Activated naive CD8-positive, alpha-beta T cell treated with anti-CD3 and anti-CD28 coated beads for 36 hours (primary cell): Measurements from ENCODE around the gene C1orf141. TPM values are rescaled to one million over a fixed set of nuclear protein-coding genes. Genes with fewer than 3 reads are reported as not detected.
A peak's percentile ranks its signal among the peaks of the same experiment; 100 is the strongest.
"Not testable (repeated sequence)": the region's sequence is repeated elsewhere in the genome, so short reads cannot be mapped to it uniquely, and the experiment has no call there.

Experiments used
- DNase-seq: peaks from one replicate; pipeline ENCODE4 v3.0.0; 2021
- H3K27ac Mint-ChIP-seq: one replicate; pipeline ENCODE4 v1.8.0; 2022; ENCODE audit warnings: mild to moderate bottlenecking, moderate library complexity, mixed read lengths
- H3K27me3 Mint-ChIP-seq: one replicate; pipeline ENCODE4 v1.8.0; 2022; ENCODE audit warnings: mild to moderate bottlenecking, mixed read lengths
- H3K36me3 Mint-ChIP-seq: one replicate; pipeline ENCODE4 v1.8.0; 2021; ENCODE audit warnings: mild to moderate bottlenecking, mixed read lengths
- H3K4me1 Mint-ChIP-seq: one replicate; pipeline ENCODE4 v1.8.0; 2021; ENCODE audit warnings: mixed read lengths
- H3K4me3 Mint-ChIP-seq: one replicate; pipeline ENCODE4 v1.8.0; 2022; ENCODE audit warnings: mild to moderate bottlenecking, moderate library complexity, mixed read lengths
- H3K9me3 Mint-ChIP-seq: one replicate; pipeline ENCODE4 v1.8.0; 2022; ENCODE audit warnings: mixed read lengths
- total RNA-seq, 2 experiments: library from RNA; stranded (reverse); gene quantifications; one replicate each; pipeline ENCODE4 v1.2.3, GENCODE V29; 2021

C1orf141 gene
- total RNA-seq, 2 experiments from 2014 or later = not detected

DNA sequence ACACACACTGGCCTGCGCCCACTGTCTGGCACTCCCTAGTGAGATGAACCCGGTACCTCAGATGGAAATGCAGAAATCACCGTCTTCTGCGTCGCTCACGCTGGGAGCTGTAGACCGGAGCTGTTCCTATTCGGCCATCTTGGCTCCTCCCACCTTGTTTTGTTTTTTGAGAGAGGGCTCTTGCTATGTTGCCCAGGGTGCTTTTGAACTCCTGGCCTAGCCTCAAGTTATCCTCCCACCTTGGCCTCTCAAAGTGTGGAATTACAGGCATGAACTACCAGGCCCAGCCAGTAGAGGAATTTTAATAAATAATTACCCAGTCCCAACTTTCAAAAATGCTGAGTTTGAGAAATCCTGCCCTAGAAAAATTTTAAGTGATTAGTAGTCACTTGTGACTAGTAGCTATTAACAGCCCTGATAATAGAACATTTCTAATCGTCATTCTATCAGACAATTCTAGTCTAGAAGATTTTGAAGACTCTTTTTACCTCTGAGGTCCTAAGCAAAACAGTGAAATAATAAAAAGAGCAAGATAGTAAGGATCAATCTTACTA is 49.9 kb downstream of the C1orf141 start:
- Mint-ChIP-seq H3K4me1 (no peaks in the 10 kb centered on the region), H3K27me3 (no peaks in the 10 kb centered on the region), H3K27ac (no peak overlapping the region), H3K36me3 (no peaks in the 10 kb centered on the region), H3K4me3 (no peak overlapping the region), H3K9me3 (peaks cover 3% of the 10 kb centered on the region)
- DNase-seq = no peak

DNA sequence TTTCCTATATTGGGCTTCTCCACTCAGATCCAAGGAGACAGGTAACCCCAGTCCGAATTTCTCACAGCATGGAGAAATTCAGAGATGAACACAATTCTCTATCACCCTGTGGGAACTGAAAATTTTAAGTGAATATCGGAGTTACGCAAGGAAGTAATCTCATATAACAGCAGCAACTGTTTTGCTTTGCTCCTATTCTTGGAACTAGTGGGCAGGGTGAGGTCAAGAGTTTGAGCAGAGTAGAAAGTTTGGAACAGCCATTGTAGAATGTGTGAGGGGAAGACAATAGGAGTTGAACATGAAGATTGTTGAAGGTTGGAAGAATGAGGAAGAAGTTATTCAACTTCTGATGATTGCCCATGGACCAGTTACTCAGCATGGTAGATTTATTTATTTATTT is 56.5 kb downstream of the C1orf141 start:
- Mint-ChIP-seq H3K4me1 (no peaks in the 10 kb centered on the region), H3K4me3 (no peak overlapping the region), H3K9me3 (no peaks in the 10 kb centered on the region), H3K27me3 (no peaks in the 10 kb centered on the region), H3K36me3 (peaks cover 2% of the 10 kb centered on the region), H3K27ac (no peak overlapping the region)
- no peak for DNase-seq

DNA sequence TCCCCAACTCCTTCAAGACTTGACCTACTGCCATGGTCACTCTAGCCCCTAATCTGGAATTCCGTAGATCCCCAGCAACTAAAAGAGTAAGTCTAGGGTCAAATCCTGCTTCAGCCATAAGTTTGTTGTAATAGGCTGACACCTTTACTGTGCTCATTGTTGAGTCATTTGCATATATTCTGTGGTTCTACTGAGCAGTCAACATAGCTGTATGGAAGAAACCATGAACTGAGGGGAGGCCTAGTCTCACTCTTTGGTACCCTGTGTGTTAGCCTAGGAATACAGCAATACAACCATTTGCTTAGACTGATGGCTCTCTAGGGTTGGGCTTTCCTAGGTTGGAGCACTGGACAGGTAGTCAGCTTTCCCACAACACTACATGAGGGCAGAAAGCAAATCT is 57.2 kb downstream of the C1orf141 start:
- peaks cover 2% of the 10 kb centered on the region for H3K36me3 Mint-ChIP-seq
- no peak overlapping the region for H3K27ac Mint-ChIP-seq
- H3K9me3 Mint-ChIP-seq = peaks cover 3% of the 10 kb centered on the region
- H3K4me1 Mint-ChIP-seq = no peaks in the 10 kb centered on the region
- no peak for DNase-seq
- no peak overlapping the region for H3K4me3 Mint-ChIP-seq
- H3K27me3 Mint-ChIP-seq = no peaks in the 10 kb centered on the region

DNA sequence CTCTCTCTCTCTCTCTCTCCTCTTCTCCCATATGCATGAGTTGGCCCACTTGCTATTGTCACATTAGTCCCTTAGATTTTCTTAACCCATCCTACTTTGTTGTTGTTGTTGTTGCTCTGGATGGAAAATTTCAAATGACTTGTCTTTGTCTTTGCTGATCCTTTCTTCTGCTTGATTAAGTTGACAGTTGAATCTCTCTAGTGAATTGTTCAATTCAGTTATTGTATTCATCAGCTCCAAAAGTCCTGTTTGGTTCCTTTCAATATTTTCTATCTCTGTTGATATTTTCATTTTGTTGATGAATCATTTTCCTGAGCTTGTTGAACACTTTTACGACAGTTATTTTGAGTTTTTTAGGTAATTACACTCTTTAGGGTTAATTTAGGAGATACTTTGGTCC is 62.0 kb downstream of the C1orf141 start:
- H3K27ac Mint-ChIP-seq = no peak overlapping the region
- H3K4me3 Mint-ChIP-seq = no peak overlapping the region
- no peaks in the 10 kb centered on the region for H3K4me1 Mint-ChIP-seq
- peaks cover 16% of the 10 kb centered on the region for H3K9me3 Mint-ChIP-seq
- peaks cover 5% of the 10 kb centered on the region for H3K36me3 Mint-ChIP-seq
- no peaks in the 10 kb centered on the region for H3K27me3 Mint-ChIP-seq
- DNase-seq = no peak

DNA sequence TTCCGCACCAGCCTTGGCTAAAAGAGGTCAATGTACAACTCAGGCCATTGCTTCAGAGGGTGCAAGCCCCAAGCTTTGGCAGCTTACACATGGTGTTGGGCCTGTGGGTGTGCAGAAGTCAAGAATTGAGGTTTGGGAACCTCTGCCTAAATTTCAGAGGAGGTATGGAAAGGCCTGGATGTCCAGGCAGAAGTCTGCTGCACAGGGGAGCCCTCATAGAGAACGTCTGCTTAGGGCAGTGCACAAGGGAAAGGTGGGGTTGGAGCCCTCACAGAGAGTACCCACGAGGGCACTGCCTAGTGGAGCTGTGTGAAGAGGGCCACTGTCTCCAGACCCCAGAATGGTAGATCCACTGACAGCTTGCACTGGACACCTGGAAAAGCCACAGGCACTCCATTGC is 67.1 kb downstream of the C1orf141 start:
- not testable (repeated sequence) for DNase-seq, H3K4me1 Mint-ChIP-seq, H3K27ac Mint-ChIP-seq, H3K4me3 Mint-ChIP-seq, H3K27me3 Mint-ChIP-seq
- H3K9me3 Mint-ChIP-seq = peaks cover 23% of the 10 kb centered on the region
- peaks cover 11% of the 10 kb centered on the region for H3K36me3 Mint-ChIP-seq

DNA sequence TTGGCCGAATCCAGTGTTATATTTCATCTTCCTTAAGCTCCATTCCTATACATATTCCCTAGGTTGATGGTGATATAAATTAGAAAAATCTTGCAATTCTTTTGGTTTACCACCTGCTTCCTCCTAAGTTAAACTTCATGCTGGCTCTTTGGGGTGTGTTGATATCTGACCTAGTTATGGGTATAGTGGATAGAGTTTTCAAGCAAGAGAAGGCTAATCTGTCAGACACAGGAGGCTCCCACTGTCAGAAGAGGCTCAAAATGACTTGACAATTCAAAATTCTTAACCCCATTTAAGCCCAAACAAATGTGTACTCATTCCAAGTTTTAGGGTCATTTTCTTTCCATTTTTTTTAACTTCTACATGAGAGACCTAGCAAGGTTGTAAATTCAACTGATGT is 72.4 kb downstream of the C1orf141 start:
- Mint-ChIP-seq H3K9me3 (peaks cover 7% of the 10 kb centered on the region), H3K27me3 (no peaks in the 10 kb centered on the region), H3K4me3 (no peak overlapping the region), H3K27ac (no peak overlapping the region), H3K4me1 (no peaks in the 10 kb centered on the region), H3K36me3 (peaks cover 8% of the 10 kb centered on the region)
- DNase-seq = no peak

DNA sequence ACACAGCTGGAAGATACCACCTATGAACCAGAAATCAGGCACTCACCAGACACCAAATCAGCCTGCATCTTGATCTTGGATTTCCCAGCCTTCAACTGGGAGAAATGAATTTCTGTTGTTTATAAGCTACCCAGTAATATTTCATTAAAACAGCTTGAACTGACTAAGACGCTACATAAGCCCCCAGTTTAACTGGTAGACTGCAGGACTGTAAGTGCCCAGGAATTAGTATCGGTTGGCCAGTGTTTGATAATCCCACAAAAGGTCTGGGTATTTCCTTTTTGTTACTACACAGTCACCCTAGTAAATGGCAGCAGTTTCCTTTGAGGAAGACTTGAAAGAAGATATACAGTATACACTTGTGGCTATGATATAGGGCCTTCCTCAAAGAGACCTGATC is 73.5 kb downstream of the C1orf141 start:
- no peak overlapping the region for H3K27ac Mint-ChIP-seq
- DNase-seq = no peak
- H3K27me3 Mint-ChIP-seq = no peaks in the 10 kb centered on the region
- no peak overlapping the region for H3K4me3 Mint-ChIP-seq
- H3K36me3 Mint-ChIP-seq = no peaks in the 10 kb centered on the region
- H3K4me1 Mint-ChIP-seq = no peaks in the 10 kb centered on the region
- H3K9me3 Mint-ChIP-seq = no peaks in the 10 kb centered on the region

DNA sequence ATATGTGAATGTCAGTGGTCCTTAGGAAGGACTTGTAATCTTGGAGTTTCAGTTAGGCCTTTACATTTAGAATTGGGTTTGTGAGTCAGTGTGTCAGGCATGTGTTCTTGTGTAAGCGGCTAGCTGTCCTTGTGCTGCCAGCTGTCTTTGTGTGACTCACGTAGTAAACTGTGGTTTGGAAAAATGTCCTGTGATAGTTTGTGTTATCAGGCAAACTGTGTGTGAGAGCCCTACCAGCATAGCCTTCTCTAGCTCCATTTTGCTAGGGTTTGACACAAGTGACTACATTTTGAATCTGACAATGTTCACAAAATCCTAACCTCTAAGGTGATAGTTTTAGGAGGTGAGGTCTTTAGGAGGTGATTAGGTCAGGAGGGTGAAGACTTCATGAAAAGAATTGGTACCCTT is 74.0 kb downstream of the C1orf141 start:
- DNase-seq = no peak
- H3K9me3 Mint-ChIP-seq = no peaks in the 10 kb centered on the region
- no peak overlapping the region for H3K27ac Mint-ChIP-seq
- H3K27me3 Mint-ChIP-seq = no peaks in the 10 kb centered on the region
- H3K4me3 Mint-ChIP-seq = no peak overlapping the region
- H3K4me1 Mint-ChIP-seq = no peaks in the 10 kb centered on the region
- H3K36me3 Mint-ChIP-seq = no peaks in the 10 kb centered on the region

DNA sequence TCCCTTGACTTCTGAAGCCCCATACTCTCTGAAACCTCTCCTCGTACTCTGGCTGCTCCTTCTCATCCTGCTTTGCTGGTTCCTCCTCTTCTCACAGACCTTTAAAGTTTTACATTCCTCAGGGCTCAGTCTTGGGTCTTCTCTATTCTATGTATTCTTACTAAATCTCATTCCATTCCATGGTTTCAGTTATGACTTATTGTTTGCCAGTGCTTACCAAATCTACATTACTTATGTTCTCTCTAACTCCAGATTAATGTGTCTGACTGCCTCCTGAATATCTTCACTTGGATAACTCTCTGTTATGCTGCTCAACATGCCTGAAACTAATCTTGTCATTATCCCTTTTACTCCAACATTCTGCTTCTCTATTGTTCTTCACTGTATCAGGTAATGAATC is 75.4 kb downstream of the C1orf141 start:
- H3K27ac Mint-ChIP-seq = no peak overlapping the region
- no peaks in the 10 kb centered on the region for H3K9me3 Mint-ChIP-seq
- no peak overlapping the region for H3K4me3 Mint-ChIP-seq
- no peaks in the 10 kb centered on the region for H3K36me3 Mint-ChIP-seq
- DNase-seq = no peak
- no peaks in the 10 kb centered on the region for H3K27me3 Mint-ChIP-seq
- peaks cover 2% of the 10 kb centered on the region for H3K4me1 Mint-ChIP-seq

DNA sequence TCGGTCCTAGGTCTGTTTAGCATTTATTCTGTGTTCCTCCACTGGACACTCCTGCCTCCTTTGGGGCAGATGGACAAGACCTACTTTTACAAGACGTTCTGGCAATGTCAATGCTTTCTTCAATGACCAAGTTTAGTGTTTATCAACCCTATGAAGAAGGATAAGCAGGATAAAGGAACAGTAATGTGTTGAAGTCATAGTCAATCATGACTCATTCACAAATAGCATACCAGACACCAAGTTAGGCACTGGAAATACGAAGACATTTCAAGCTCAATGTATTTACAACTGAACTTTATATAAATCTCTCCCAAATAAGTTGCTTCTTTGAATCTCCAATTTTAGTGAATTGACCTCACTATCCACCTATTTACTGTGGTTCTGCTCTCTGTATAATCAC is 76.0 kb downstream of the C1orf141 start:
- H3K36me3 Mint-ChIP-seq = no peaks in the 10 kb centered on the region
- DNase-seq = no peak

DNA sequence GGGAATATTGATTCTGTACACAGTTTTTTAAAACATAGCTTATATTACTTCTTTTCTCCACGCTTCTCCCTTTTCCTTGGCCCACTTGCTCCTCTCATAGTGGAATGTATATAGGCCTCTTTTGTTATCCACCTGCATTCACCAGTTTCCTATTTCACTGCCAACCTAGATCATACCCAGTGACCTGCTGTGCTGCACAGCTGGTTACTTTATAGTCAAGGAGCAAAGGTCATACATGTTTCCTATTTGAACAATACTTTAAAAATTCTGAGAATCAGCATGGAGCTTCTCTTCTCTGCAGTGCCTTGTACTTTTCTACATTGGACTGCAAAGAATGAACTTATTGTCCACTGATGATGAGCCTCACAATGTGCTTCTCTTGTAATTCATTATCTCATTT is 76.5 kb downstream of the C1orf141 start:
- no peaks in the 10 kb centered on the region for H3K27me3 Mint-ChIP-seq
- no peak for DNase-seq
- H3K36me3 Mint-ChIP-seq = no peaks in the 10 kb centered on the region
- no peaks in the 10 kb centered on the region for H3K9me3 Mint-ChIP-seq
- peaks cover 2% of the 10 kb centered on the region for H3K4me1 Mint-ChIP-seq
- H3K27ac Mint-ChIP-seq = no peak overlapping the region
- no peak overlapping the region for H3K4me3 Mint-ChIP-seq

More for the DNA sequence above, 76.0 kb downstream of the C1orf141 start:
- Mint-ChIP-seq H3K4me1 (peaks cover 2% of the 10 kb centered on the region), H3K27me3 (no peaks in the 10 kb centered on the region), H3K9me3 (no peaks in the 10 kb centered on the region), H3K4me3 (no peak overlapping the region), H3K27ac (no peak overlapping the region)

DNA sequence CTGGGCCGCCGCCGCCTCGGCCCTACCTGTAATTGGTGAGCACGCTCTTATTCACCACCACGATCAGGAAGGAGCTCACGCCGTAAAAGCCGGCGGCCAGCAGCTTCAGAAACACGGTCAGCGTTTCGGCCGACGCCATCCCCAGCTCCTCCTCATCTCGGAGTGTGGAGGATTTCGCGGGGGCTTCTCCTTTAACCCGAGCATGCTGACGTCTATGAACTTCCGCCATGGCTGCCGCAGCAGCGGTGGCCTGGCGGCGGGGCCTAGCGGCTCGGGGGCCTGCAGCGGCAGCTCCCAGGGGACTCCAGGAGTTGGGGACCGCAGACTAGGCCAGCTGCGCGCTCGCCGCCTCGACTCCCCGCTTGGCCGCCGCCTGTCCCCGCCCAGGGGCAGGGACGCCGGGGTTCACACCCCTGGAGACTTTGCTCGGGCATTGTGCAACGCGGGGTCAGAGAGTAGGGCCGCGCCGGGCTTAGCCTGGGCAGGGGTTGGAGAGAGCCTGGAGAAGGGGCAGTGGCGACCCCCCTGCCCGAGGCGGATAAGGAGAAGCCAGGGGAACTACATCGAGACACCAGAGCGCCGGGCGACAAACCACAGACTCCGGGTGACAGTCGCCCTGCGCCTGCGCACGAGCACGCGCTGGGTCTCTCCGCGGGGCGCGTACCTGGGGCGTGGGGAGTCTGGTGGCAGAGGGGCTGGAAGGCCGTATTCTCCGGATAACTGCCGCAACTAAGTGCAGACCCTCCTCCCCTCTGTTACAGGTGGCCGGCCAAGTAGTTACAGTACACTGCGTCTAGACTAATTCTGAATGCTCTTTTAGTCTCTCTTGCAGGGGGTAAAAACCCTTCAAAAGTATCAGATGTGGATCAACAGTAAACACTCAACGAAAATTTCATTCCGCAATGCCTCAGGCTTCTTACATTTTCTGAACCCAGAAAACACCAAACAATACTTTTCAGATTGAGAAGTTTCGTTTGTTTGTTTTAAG is 80.7 kb downstream of the C1orf141 start, which contains the start of gene SLC35D1:
Gene SLC35D1 (minus strand): TSS at position 364 of the 988 bp plus-strand sequence. CDS start 135 bp downstream, at position 229.
- H3K27ac Mint-ChIP-seq = peak within 1 kb of the TSS; percentile 94
- H3K9me3 Mint-ChIP-seq = no peaks in the 10 kb centered on the region

DNA sequence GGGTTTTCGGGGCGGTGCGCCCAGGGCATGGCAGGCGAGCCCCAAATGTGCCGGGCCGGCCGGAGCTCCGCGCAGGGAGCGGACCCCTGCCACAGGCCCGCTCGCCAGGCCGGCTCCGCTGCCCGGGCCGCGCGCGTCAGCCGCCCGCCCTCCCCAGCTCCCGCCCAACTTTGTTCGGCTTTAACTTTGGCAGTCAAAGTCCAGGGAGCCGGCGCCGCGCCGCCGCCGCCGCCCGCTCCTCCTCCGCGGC is 81.3 kb downstream of the C1orf141 start:
- Mint-ChIP-seq H3K4me3 (peak overlapping the region; percentile 90), H3K27ac (peak overlapping the region; percentile 94), H3K9me3 (no peaks in the 10 kb centered on the region), H3K4me1 (peaks cover 19% of the 10 kb centered on the region), H3K27me3 (no peaks in the 10 kb centered on the region), H3K36me3 (peaks cover 11% of the 10 kb centered on the region)
- no peak for DNase-seq

More for the DNA sequence above, 80.7 kb downstream of the C1orf141 start, which contains the start of gene SLC35D1:
- Mint-ChIP-seq H3K4me1 (peaks cover 19% of the 10 kb centered on the region), H3K4me3 (peak within 1 kb of the TSS; percentile 90), H3K36me3 (peaks cover 8% of the 10 kb centered on the region), H3K27me3 (no peaks in the 10 kb centered on the region)
- DNase-seq = peak; percentile 76

DNA sequence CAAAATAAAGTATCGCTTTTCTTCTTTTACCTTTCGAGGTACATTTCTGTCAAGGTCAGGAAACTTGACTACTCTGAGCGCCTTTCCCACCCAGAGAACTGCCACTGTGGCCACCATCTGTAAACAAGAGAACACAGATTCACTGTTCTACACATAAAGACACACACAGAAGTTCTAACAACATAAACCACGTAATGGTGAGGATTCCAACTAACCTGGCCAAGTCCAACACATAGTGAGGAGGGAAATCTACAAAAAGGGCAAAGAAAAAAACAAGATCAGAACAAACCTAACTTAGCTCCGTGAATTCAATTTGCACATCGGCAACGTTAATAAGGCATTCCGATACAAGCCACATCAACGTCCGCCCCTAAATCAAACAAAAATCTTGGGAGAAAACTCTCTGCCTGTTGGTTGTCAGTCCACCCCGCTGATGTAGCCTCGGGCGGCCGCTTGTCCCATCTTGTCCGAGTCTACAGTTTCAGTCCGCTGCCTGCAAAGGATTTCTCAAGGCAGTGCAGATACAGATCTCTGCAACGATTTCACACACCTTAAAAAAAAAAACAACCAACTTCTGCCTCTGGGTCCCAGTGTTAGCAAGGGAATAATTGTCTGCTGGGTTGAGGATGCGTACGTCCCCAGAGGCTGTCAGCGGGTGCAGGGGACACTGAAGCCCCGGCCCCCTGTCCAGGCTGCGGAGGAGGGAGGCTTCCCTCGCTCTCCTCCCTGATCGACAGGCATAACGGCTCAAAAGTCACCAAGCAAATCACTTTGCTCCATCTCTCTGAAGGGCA is 81.8 kb downstream of the C1orf141 start:
- no peak for DNase-seq
- Mint-ChIP-seq H3K36me3 (peaks cover 11% of the 10 kb centered on the region), H3K27me3 (no peaks in the 10 kb centered on the region), H3K4me3 (peak overlapping the region; percentile 86), H3K4me1 (peaks cover 19% of the 10 kb centered on the region), H3K27ac (peak overlapping the region; percentile 76), H3K9me3 (no peaks in the 10 kb centered on the region)

DNA sequence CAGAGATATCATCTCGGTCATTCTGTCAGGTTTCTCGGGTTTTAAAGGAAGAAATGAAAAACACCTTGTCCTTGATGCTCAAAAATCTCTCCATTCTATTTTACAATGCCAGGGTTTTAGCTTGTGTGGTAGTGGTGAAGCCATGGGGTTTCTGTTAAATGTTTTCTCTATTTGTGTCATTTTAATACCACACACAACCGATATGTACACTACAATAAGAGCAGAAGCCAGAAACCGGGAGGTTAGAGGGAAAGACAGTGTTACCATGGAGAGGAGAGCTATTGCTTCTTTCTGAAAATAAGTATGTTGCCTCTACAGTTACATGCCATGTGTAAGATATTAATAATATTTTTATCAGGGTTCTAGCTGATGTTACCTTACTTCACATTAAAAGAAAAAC is 83.6 kb downstream of the C1orf141 start:
- Mint-ChIP-seq H3K36me3 (peaks cover 18% of the 10 kb centered on the region), H3K9me3 (no peaks in the 10 kb centered on the region), H3K27me3 (no peaks in the 10 kb centered on the region), H3K27ac (no peak overlapping the region), H3K4me3 (no peak overlapping the region), H3K4me1 (peaks cover 26% of the 10 kb centered on the region)
- no peak for DNase-seq
